HepG2 (cell line): ENCODE results near the gene MAPK8IP3. TPM values are rescaled to one million over a fixed set of nuclear protein-coding genes. Genes with fewer than 3 reads are reported as not detected.
"Not testable (repeated sequence)": the region's sequence is repeated elsewhere in the genome, so short reads cannot be mapped to it uniquely, and the experiment has no call there.

Source experiments
- BHLHE40 ChIP-seq: IDR thresholded peaks from 2 replicates; pipeline ENCODE4 v1.6.1; 2011; ENCODE audit warnings: low read length, improper control_type of control experiment
- ELF3 ChIP-seq: IDR thresholded peaks from 2 replicates; pipeline ENCODE4 v1.6.1; 2016; ENCODE audit warnings: missing genetic modification reagents, missing compliant biosample characterization
- FOXA1 ChIP-seq, 2 experiments: fragments of 450-650 bp in 1 of 2; sonication (generic) in 1 of 2; formaldehyde crosslinking in 1 of 2; IDR thresholded peaks; 2 replicates each; pipeline versions ENCODE4 v1.4.0 to v1.6.1; 2016 to 2020; ENCODE audit warnings: missing genetic modification reagents in 1 of 2
- FOXP1 ChIP-seq, 2 experiments: fragments of 450-650 bp in 1 of 2; IDR thresholded peaks; 2 replicates each; pipeline ENCODE4 v1.6.1; 2017 to 2018; ENCODE audit warnings: antibody characterized with exemption in 1 of 2
- FOXP4 ChIP-seq: sonication (generic); formaldehyde crosslinking; IDR thresholded peaks from 2 replicates; pipeline ENCODE4 v1.4.0; 2020; ENCODE audit warnings: missing genetic modification reagents
- NCOA2 ChIP-seq: sonication (generic); formaldehyde crosslinking; IDR thresholded peaks from 2 replicates; pipeline ENCODE4 v1.8.0; 2022; ENCODE audit warnings: inconsistent platforms
- SOX6 ChIP-seq, 2 experiments: fragments of 450-650 bp in 1 of 2; sonication (generic) in 1 of 2; formaldehyde crosslinking in 1 of 2; IDR thresholded peaks; 2 replicates each; pipeline versions ENCODE4 v1.4.0 to v1.6.1; 2017 to 2020; ENCODE audit warnings: antibody characterized with exemption in 1 of 2, mild to moderate bottlenecking in 1 of 2, missing genetic modification reagents in 1 of 2
- ZMYM2 ChIP-seq: sonication (generic); formaldehyde crosslinking; IDR thresholded peaks from 2 replicates; pipeline ENCODE4 v1.8.0; 2022; ENCODE audit warnings: mild to moderate bottlenecking, missing genetic modification reagents
- ZMYM3 ChIP-seq: sonication (generic); formaldehyde crosslinking; IDR thresholded peaks from 2 replicates; pipeline ENCODE4 v1.5.1; 2020; ENCODE audit warnings: mild to moderate bottlenecking, missing genetic modification reagents
- ZNF121 ChIP-seq: sonication (generic); formaldehyde crosslinking; IDR thresholded peaks from 2 replicates; pipeline ENCODE4 v1.5.0; 2020; ENCODE audit warnings: mild to moderate bottlenecking, missing genetic modification reagents
- ZNF574 ChIP-seq: sonication (generic); formaldehyde crosslinking; IDR thresholded peaks from 2 replicates; pipeline ENCODE4 v1.4.0; 2020; ENCODE audit warnings: missing genetic modification reagents
- ZNF687 ChIP-seq: sonication (generic); formaldehyde crosslinking; IDR thresholded peaks from 2 replicates; pipeline ENCODE4 v1.5.1; 2020; ENCODE audit warnings: mild to moderate bottlenecking, missing genetic modification reagents, moderate library complexity
- polyA plus RNA-seq, 8 experiments: library from polyadenylated mRNA; depleted of rRNA in 3 of 8; stranded (reverse) in 7 of 8; unstranded in 1 of 8; fragments of >200 nt; fragmentation: Illumina TruSeq in 4 of 8; extraction: Trizol in 4 of 8; gene quantifications; 2 replicates each; pipeline versions ENCODE4 v1.2.1 to v1.2.3, GENCODE V29; 2011 to 2016; ENCODE audit warnings: low read depth in 4 of 8, missing spikeins in 1 of 8, mixed read lengths in 1 of 8; ENCODE audit not compliant: insufficient read depth in 1 of 8
- total RNA-seq, 5 experiments: library from RNA; depleted of rRNA; stranded (reverse); fragments of >200 nt; fragmentation: Illumina TruSeq; extraction: Trizol; gene quantifications; 2 replicates each; pipeline ENCODE4 v1.2.3, GENCODE V29; 2016; ENCODE audit warnings: low read depth in 1 of 5
- TF ChIP-seq, protein P1 (sequence below): sonication (generic); formaldehyde crosslinking; IDR thresholded peaks from 2 replicates; pipeline ENCODE4 v1.5.0; 2020; ENCODE audit warnings: mild to moderate bottlenecking, missing genetic modification reagents
- TF ChIP-seq, protein P2 (sequence below): sonication (generic); formaldehyde crosslinking; IDR thresholded peaks from 2 replicates; pipeline ENCODE4 v1.4.0; 2020; ENCODE audit warnings: missing genetic modification reagents

MAPK8IP3 gene
- total and polyA plus RNA-seq, 2 of the 13 experiments (the other 11 are each of a cell fraction or from before 2014, with no cell fraction given): 25.1 to 41.7 TPM

DNA sequence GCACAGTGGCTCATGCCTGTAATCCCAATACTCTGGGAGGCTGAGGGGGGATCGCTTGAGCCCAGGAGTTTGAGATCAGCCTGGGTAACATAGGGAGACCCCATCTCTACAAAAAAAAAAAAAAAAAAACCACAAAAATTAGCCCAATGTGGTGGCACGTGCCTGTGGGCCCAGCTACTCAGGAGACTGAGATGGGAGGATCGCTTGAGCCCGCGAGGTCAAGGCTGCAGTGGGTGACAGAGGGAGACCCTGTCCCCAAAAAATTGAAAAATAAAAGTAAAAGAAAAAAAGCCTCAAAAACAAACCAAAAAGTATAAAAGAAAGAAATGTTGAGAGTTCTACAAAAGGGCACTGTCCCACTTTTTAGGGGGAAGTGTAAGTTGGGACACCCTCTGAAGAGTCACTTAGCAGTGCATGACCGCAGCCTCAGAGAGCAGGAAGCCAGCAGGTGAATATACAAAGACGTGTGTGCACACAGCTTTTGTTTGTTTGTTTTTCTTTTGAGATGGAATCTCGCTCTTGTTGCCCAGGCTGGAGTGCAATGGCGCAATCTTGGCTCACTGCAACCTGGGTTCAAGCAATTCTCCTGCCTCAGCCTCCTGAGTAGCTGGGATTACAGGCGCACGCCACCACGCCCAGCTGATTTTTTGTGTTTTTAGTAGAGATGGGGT, 13.7 kb downstream of the MAPK8IP3 start (continued):
- not testable (repeated sequence) for TF ChIP-seq FOXA1, SOX6 (IDR thresholded peaks at IDR 0.05)
- TF ChIP-seq FOXA1 (CRISPR knock-in tag; IDR thresholded peaks at IDR 0.05): peak; percentile 68; the same call in 1 of the 2 replicates
- TF ChIP-seq, protein P1, sequence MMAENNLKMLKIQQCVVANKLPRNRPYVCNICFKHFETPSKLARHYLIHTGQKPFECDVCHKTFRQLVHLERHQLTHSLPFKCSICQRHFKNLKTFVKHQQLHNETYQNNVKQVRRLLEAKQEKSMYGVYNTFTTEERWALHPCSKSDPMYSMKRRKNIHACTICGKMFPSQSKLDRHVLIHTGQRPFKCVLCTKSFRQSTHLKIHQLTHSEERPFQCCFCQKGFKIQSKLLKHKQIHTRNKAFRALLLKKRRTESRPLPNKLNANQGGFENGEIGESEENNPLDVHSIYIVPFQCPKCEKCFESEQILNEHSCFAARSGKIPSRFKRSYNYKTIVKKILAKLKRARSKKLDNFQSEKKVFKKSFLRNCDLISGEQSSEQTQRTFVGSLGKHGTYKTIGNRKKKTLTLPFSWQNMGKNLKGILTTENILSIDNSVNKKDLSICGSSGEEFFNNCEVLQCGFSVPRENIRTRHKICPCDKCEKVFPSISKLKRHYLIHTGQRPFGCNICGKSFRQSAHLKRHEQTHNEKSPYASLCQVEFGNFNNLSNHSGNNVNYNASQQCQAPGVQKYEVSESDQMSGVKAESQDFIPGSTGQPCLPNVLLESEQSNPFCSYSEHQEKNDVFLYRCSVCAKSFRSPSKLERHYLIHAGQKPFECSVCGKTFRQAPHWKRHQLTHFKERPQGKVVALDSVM (CRISPR knock-in tag): peak; percentile 72
- peak; percentile 69 for TF ChIP-seq ELF3 (CRISPR knock-in tag)
- peak; percentile 52; the same call in 1 of the 2 replicates for TF ChIP-seq BHLHE40
- peak; percentile 70 for TF ChIP-seq ZMYM2 (CRISPR knock-in tag)
- peak; percentile 86 for TF ChIP-seq ZMYM3 (CRISPR knock-in tag)
- peak; percentile 61 for TF ChIP-seq NCOA2 (CRISPR knock-in tag)
- 0 out of 2 replicates have a peak, but pooled peaks have one; percentile 22 for TF ChIP-seq ZNF121 (CRISPR knock-in tag)
- peak; percentile 92 for TF ChIP-seq FOXP4 (CRISPR knock-in tag)
- peak; percentile 33; the same call in 1 of the 2 replicates for TF ChIP-seq ZNF574 (CRISPR knock-in tag)
- TF ChIP-seq ZNF687: peak; percentile 40
- peak; percentile 77 for TF ChIP-seq SOX6 (CRISPR knock-in tag; IDR thresholded peaks at IDR 0.05)
- TF ChIP-seq, protein P2, sequence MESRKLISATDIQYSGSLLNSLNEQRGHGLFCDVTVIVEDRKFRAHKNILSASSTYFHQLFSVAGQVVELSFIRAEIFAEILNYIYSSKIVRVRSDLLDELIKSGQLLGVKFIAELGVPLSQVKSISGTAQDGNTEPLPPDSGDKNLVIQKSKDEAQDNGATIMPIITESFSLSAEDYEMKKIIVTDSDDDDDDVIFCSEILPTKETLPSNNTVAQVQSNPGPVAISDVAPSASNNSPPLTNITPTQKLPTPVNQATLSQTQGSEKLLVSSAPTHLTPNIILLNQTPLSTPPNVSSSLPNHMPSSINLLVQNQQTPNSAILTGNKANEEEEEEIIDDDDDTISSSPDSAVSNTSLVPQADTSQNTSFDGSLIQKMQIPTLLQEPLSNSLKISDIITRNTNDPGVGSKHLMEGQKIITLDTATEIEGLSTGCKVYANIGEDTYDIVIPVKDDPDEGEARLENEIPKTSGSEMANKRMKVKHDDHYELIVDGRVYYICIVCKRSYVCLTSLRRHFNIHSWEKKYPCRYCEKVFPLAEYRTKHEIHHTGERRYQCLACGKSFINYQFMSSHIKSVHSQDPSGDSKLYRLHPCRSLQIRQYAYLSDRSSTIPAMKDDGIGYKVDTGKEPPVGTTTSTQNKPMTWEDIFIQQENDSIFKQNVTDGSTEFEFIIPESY (CRISPR knock-in tag): peak; percentile 77
- peak; percentile 81 for TF ChIP-seq FOXP1 (IDR thresholded peaks at IDR 0.05)
- TF ChIP-seq FOXP1 (CRISPR knock-in tag; IDR thresholded peaks at IDR 0.05): peak; percentile 94
